ENCODE measurements around the gene GRPEL2. TPM values are rescaled to one million over a fixed set of nuclear protein-coding genes. Genes with fewer than 3 reads are reported as not detected.

GRPEL2 gene
- total and polyA plus RNA-seq, 4 donors = 6.6 to 20.2 (median 16.0) TPM

GRCh38 chr5:149310488-149310887, 34.8 kb upstream of the GRPEL2 start:
- no peak for TF ChIP-seq CTCF (IDR thresholded peaks at IDR 0.05; ENCODE audit: control extremely low read depth, extremely low read depth)
- 83 to 90% methylated on average over 4 of the region's 4 CpGs for WGBS, 2 donors
- no peak for ATAC-seq (ENCODE audit: insufficient read depth, low FRiP score)
- Histone ChIP-seq H3K27ac (ENCODE audit: low read depth in 1 of 2, low read length in 1 of 2) (peak overlapping the region in 1 of 2 donors; percentile 62), H3K36me3 (ENCODE audit: control insufficient read depth in 4 of 4, insufficient read depth in 4 of 4, low read length in 4 of 4) (peaks cover 0 to 11% (median 1%) of the 10 kb centered on the region in 4 donors), H3K27me3 (ENCODE audit: control insufficient read depth in 3 of 3, insufficient read depth in 3 of 3, low read length in 2 of 3) (no peaks in the 10 kb centered on the region), H3K4me3 (no peak overlapping the region), H3K4me1 (ENCODE audit: control insufficient read depth in 5 of 5, insufficient read depth in 5 of 5, low read length in 5 of 5) (peaks cover 0 to 18% (median 0%) of the 10 kb centered on the region in 5 donors), H3K9me3 (ENCODE audit: control insufficient read depth in 4 of 4, insufficient read depth in 3 of 4, low read length in 3 of 4) (no peaks in the 10 kb centered on the region), H3K9ac (ENCODE audit: insufficient read depth in 1 of 2, low read length in 2 of 2) (no peak overlapping the region)
- no peak for DNase-seq

DNA sequence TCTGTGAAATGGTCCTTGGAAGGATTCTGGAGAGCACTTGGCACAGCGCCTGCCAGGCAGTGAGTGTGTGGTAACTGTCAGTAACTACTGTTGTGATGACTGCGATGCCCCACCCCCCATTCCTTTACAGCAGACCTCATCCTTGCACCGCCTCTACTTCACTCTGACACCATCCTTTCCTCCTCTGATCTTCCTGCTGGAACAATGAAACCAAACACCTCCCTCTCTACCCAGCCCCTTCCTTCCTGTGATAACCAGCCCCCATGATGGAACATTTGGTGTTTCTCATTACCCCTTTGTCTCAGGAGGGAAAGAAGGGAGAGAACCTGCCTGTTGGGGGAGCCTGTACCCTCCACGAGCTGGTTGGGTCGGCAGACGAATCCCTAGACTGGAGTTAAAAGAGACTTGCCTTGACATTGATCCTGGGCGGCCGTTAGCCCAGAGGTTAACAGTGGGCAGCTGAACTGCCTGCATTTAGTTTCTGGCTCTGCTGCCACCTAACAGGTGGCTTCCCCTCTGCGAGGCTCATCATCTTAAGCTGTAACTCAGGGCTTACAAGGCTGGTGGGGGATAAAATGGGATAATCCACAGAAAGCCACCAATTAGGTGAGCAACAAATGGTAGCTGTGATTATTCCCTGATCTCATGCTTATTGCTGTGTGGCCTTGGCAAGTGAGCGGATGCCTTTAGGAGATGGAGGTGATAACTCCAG, 34.2 kb upstream of the GRPEL2 start:
- no peak overlapping the region for H3K9ac ChIP-seq (ENCODE audit: insufficient read depth in 1 of 2, low read length in 2 of 2)
- 50 to 57% methylated on average over 10 of the region's 10 CpGs for WGBS, 2 donors
- no peak overlapping the region for H3K4me3 ChIP-seq
- no peak for ATAC-seq (ENCODE audit: insufficient read depth, low FRiP score)
- DNase-seq = peak; percentile 64 to 74 (median 67)
- no peaks in the 10 kb centered on the region for H3K27me3 ChIP-seq (ENCODE audit: control insufficient read depth in 3 of 3, insufficient read depth in 3 of 3, low read length in 2 of 3)
- TF ChIP-seq CTCF (IDR thresholded peaks at IDR 0.05; ENCODE audit: control extremely low read depth, extremely low read depth) = no peak
- peak overlapping the region in 1 of 2 donors; percentile 62 for H3K27ac ChIP-seq (ENCODE audit: low read depth in 1 of 2, low read length in 1 of 2)
- H3K36me3 ChIP-seq (ENCODE audit: control insufficient read depth in 4 of 4, insufficient read depth in 4 of 4, low read length in 4 of 4) = peaks cover 0 to 9% (median 1%) of the 10 kb centered on the region in 4 donors
- peaks cover 0 to 18% (median 0%) of the 10 kb centered on the region in 5 donors for H3K4me1 ChIP-seq (ENCODE audit: control insufficient read depth in 5 of 5, insufficient read depth in 5 of 5, low read length in 5 of 5)
- H3K9me3 ChIP-seq (ENCODE audit: control insufficient read depth in 4 of 4, insufficient read depth in 3 of 4, low read length in 3 of 4) = no peaks in the 10 kb centered on the region

DNA sequence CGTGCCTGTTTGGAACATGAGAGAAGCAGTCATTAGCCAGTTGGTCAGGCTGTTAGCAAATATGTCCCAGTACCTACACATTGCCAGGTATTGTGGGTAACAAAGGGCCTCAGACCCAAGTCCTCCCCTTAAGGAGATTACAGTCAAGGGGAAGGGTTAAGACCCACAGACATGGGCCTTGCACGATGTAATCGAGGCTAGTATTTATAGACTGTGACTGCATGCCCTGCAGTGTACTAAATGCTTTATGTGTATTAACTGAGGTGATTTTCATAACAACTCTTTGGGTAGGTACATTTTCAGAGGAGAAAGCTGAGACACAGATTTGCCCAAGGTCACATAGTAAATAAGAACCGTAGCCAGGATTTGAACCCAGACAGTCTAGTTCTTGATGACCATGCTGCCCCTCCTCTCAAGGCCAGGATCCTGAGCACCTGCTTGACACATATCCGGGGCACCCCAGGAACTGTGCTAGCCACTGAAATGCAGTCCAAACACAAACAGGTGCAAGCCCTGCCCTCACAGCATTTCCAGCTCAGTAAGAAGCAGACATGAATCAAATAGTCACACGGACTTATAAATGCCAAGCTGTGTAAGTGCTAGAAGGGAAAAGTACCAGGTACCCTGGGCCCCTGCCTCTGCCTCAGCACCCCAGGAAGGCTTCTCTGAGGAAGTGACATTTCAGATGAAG, 32.0 kb upstream of the GRPEL2 start:
- peaks cover 0 to 15% (median 0%) of the 10 kb centered on the region in 5 donors for H3K4me1 ChIP-seq (ENCODE audit: control insufficient read depth in 5 of 5, insufficient read depth in 5 of 5, low read length in 5 of 5)
- no peaks in the 10 kb centered on the region for H3K9me3 ChIP-seq (ENCODE audit: control insufficient read depth in 4 of 4, insufficient read depth in 3 of 4, low read length in 3 of 4)
- TF ChIP-seq CTCF (IDR thresholded peaks at IDR 0.05; ENCODE audit: control extremely low read depth, extremely low read depth) = no peak
- no peak overlapping the region for H3K9ac ChIP-seq (ENCODE audit: insufficient read depth in 1 of 2, low read length in 2 of 2)
- H3K4me3 ChIP-seq = no peak overlapping the region
- no peaks in the 10 kb centered on the region for H3K27me3 ChIP-seq (ENCODE audit: control insufficient read depth in 3 of 3, insufficient read depth in 3 of 3, low read length in 2 of 3)
- 77 to 80% methylated on average over 6 of the region's 6 CpGs for WGBS, 2 donors
- peaks cover 0 to 9% (median 1%) of the 10 kb centered on the region in 4 donors for H3K36me3 ChIP-seq (ENCODE audit: control insufficient read depth in 4 of 4, insufficient read depth in 4 of 4, low read length in 4 of 4)
- no peak overlapping the region for H3K27ac ChIP-seq (ENCODE audit: low read depth in 1 of 2, low read length in 1 of 2)
- ATAC-seq (ENCODE audit: insufficient read depth, low FRiP score) (no peak), DNase-seq (no peak)

Measured in lung (tissue), 12 donors.